IMR-90 (cell line): ENCODE measurements around the gene USP6NL. TPM values are rescaled to one million over a fixed set of nuclear protein-coding genes. Genes with fewer than 3 reads are reported as not detected.

Source experiments
- ATAC-seq: fragments of 200-7000 bp; cut with Tn5 transposase; 2 replicates; pipeline ENCODE4 v1.9.1; 2020; ENCODE audit warnings: low read depth, mild to moderate bottlenecking, moderate library complexity
- BruUV-seq: library from RNA; stranded (reverse); fragments of 400-500 nt; replicated peaks from 2 replicates; lab custom pipeline; 2021; lab: Mats Ljungman, UMichigan
- CTCF ChIA-PET: fragments of 300-600 bp; formaldehyde crosslinking; extraction: SDS; loops from one replicate; lab custom pipeline; 2021; ENCODE audit warnings: antibody characterized with exemption; lab: Yijun Ruan, JAX
- POLR2A ChIA-PET: fragments of 300-600 bp; sonication (Branson Sonifier 250); formaldehyde crosslinking; loops from one replicate; lab custom pipeline; 2022; ENCODE audit warnings: antibody characterized with exemption; ENCODE audit not compliant: unreplicated experiment; lab: Charles Lee
- DNase-seq: peaks from one replicate; pipeline ENCODE4 v3.0.0; 2013
- H2AFZ ChIP-seq: replicated peaks from 2 replicates; pipeline ENCODE3; 2013; ENCODE audit warnings: low read length, mild to moderate bottlenecking; ENCODE audit not compliant: poor library complexity
- H2AK5ac ChIP-seq: 2 replicates; pipeline ENCODE4 v1.6.1; 2013; ENCODE audit warnings: low read depth, low read length, inconsistent platforms
- H2AK9ac ChIP-seq: replicated peaks from 2 replicates; pipeline ENCODE3; 2013; ENCODE audit warnings: mild to moderate bottlenecking, low read depth, low read length, moderate library complexity; ENCODE audit not compliant: poor library complexity
- H2BK120ac ChIP-seq: 2 replicates; pipeline ENCODE4 v1.6.1; 2013; ENCODE audit warnings: low read depth, low read length, inconsistent platforms
- H2BK15ac ChIP-seq: 3 replicates; pipeline ENCODE4 v1.6.1; 2013; ENCODE audit warnings: low read depth, low read length, inconsistent platforms
- H2BK20ac ChIP-seq: 2 replicates; pipeline ENCODE4 v1.6.1; 2013; ENCODE audit warnings: low read depth, mild to moderate bottlenecking, inconsistent platforms, low read length, moderate library complexity
- H2BK5ac ChIP-seq: 2 replicates; pipeline ENCODE4 v1.6.1; 2013; ENCODE audit warnings: mild to moderate bottlenecking, low read depth, low read length, inconsistent platforms; ENCODE audit not compliant: poor library complexity, severe bottlenecking
- H3K14ac ChIP-seq: replicated peaks from 2 replicates; pipeline ENCODE4 v1.6.1; 2013; ENCODE audit warnings: low read depth, low read length, inconsistent platforms
- H3K18ac ChIP-seq: 2 replicates; pipeline ENCODE4 v1.6.1; 2013; ENCODE audit warnings: low read depth, low read length, control low read depth
- H3K23ac ChIP-seq: 2 replicates; pipeline ENCODE4 v1.6.1; 2013; ENCODE audit warnings: low read depth, low read length, inconsistent platforms
- H3K27ac ChIP-seq: 2 replicates; pipeline ENCODE4 v1.5.1; 2013; ENCODE audit warnings: mild to moderate bottlenecking, control low read depth, low read length; ENCODE audit not compliant: insufficient read depth
- H3K27me3 ChIP-seq: 2 replicates; pipeline ENCODE4 v1.6.1; 2013; ENCODE audit warnings: low read length; ENCODE audit not compliant: control insufficient read depth, insufficient read depth
- H3K36me3 ChIP-seq: 2 replicates; pipeline ENCODE4 v1.6.1; 2013; ENCODE audit warnings: low read length, mixed read lengths; ENCODE audit not compliant: control insufficient read depth, insufficient read depth
- H3K4ac ChIP-seq: 2 replicates; pipeline ENCODE4 v1.6.1; 2013; ENCODE audit warnings: low read depth, low read length, inconsistent platforms
- H3K4me1 ChIP-seq: 2 replicates; pipeline ENCODE4 v1.6.1; 2013; ENCODE audit warnings: low read length, mixed read lengths; ENCODE audit not compliant: control insufficient read depth, insufficient read depth
- H3K4me2 ChIP-seq: 2 replicates; pipeline ENCODE4 v1.6.1; 2013; ENCODE audit warnings: low read depth, mild to moderate bottlenecking, control low read depth, low read length, moderate library complexity
- H3K4me3 ChIP-seq: 2 replicates; pipeline ENCODE4 v1.5.1; 2013; ENCODE audit warnings: low read depth, mild to moderate bottlenecking, control low read depth, low read length, moderate library complexity; ENCODE audit not compliant: insufficient read depth
- H3K56ac ChIP-seq: 2 replicates; pipeline ENCODE4 v1.6.1; 2013; ENCODE audit warnings: low read length, inconsistent platforms; ENCODE audit not compliant: insufficient read depth; ENCODE audit errors: extremely low read depth
- H3K79me1 ChIP-seq, 2 experiments: 2 replicates each; pipeline ENCODE4 v1.6.1; 2013; ENCODE audit warnings: low read length in 2 of 2, inconsistent platforms in 1 of 2, low read depth in 1 of 2
- H3K9ac ChIP-seq: 2 replicates; pipeline ENCODE4 v1.6.1; 2013; ENCODE audit warnings: low read depth, low read length, control low read depth
- H3K9me1 ChIP-seq: 2 replicates; pipeline ENCODE4 v1.6.1; 2013; ENCODE audit warnings: low read length, inconsistent platforms; ENCODE audit not compliant: insufficient read depth
- H3K9me3 ChIP-seq: 2 replicates; pipeline ENCODE4 v1.6.1; 2013; ENCODE audit warnings: low read length; ENCODE audit not compliant: control insufficient read depth, insufficient read depth
- H4K20me1 ChIP-seq: 2 replicates; pipeline ENCODE4 v1.6.1; 2013; ENCODE audit warnings: low read length, inconsistent platforms; ENCODE audit not compliant: insufficient read depth
- H4K5ac ChIP-seq: 2 replicates; pipeline ENCODE4 v1.6.1; 2013; ENCODE audit warnings: mild to moderate bottlenecking, low read depth, low read length, control low read depth
- H4K8ac ChIP-seq, 2 experiments: 2 replicates each; pipeline ENCODE4 v1.6.1; 2013; ENCODE audit warnings: low read depth in 2 of 2, low read length in 2 of 2, control low read depth in 1 of 2, inconsistent platforms in 1 of 2
- H4K91ac ChIP-seq: 2 replicates; pipeline ENCODE4 v1.6.1; 2013; ENCODE audit warnings: low read depth, low read length, inconsistent platforms; ENCODE audit not compliant: insufficient read depth
- CEBPB ChIP-seq: IDR thresholded peaks from 2 replicates; pipeline ENCODE4 v1.6.1; 2012; ENCODE audit warnings: low read depth, low read length, improper control_type of control experiment
- MAFK ChIP-seq: IDR thresholded peaks from 2 replicates; pipeline ENCODE4 v1.6.1; 2012; ENCODE audit warnings: low read depth, low read length, improper control_type of control experiment
- MXI1 ChIP-seq: IDR thresholded peaks from 2 replicates; pipeline ENCODE4 v1.6.1; 2012; ENCODE audit warnings: low read depth, mild to moderate bottlenecking, low read length, moderate library complexity, borderline replicate concordance
- RAD21 ChIP-seq: IDR thresholded peaks from 2 replicates; pipeline ENCODE4 v1.6.1; 2012; ENCODE audit warnings: low read length, improper control_type of control experiment
- RCOR1 ChIP-seq: IDR thresholded peaks from 2 replicates; pipeline ENCODE4 v1.6.1; 2012; ENCODE audit warnings: mild to moderate bottlenecking, low read length, improper control_type of control experiment; ENCODE audit not compliant: insufficient replicate concordance
- RFX5 ChIP-seq: IDR thresholded peaks from 2 replicates; pipeline ENCODE4 v1.8.0; 2012; ENCODE audit warnings: low read depth, mild to moderate bottlenecking, low read length, moderate library complexity
- SMC3 ChIP-seq: fragments of 150-350 bp; IDR thresholded peaks from 2 replicates; pipeline ENCODE4 v1.6.1; 2016; ENCODE audit warnings: low read depth, mild to moderate bottlenecking, antibody characterized with exemption, low read length, moderate library complexity
- WGBS, 2 experiments: methylation state at CpG; one replicate each; pipeline versions ENCODE4 v1.1.5 to v1.1.7; 2013; ENCODE audit warnings: missing lambda C conversion rate in 2 of 2; ENCODE audit not compliant: insufficient read length in 1 of 2; ENCODE audit errors: extremely low coverage in 2 of 2; 5-methylcytosine and 5-hydroxymethylcytosine counted together
- dilution Hi-C: fragments of 300-500 bp; cut with HindIII; formaldehyde crosslinking; loops from one replicate; pipeline ENCODE4 v1.14.3; 2018; ENCODE audit warnings: low sequenced_read_pairs; ENCODE audit not compliant: unreplicated experiment
- in situ Hi-C: fragments of 300-500 bp; cut with MboI; formaldehyde crosslinking; loops from 3 replicates; pipeline ENCODE4 v1.14.3; 2019; ENCODE audit warnings: low sequenced_read_pairs, inconsistent platforms, mixed read lengths
- intact Hi-C: fragments of 100-400 bp; cut with micrococcal nuclease; formaldehyde crosslinking; loops from 2 replicates; pipeline ENCODE4 v1.10.0; 2022
- polyA plus RNA-seq, 3 experiments: library from polyadenylated mRNA; depleted of rRNA; stranded (reverse); fragments of >200 nt; gene quantifications; 2 replicates each; pipeline ENCODE4 v1.2.3, GENCODE V29; 2012; ENCODE audit warnings: low replicate concordance in 1 of 3
- total RNA-seq: library from RNA; depleted of rRNA; stranded (reverse); fragments of >200 nt; gene quantifications from 2 replicates; pipeline ENCODE4 v1.2.3, GENCODE V29; 2012

USP6NL gene
- total and polyA plus RNA-seq, 2 of the 4 experiments (the other 2 are of a cell fraction), result 7.8 to 9.1 TPM

DNA sequence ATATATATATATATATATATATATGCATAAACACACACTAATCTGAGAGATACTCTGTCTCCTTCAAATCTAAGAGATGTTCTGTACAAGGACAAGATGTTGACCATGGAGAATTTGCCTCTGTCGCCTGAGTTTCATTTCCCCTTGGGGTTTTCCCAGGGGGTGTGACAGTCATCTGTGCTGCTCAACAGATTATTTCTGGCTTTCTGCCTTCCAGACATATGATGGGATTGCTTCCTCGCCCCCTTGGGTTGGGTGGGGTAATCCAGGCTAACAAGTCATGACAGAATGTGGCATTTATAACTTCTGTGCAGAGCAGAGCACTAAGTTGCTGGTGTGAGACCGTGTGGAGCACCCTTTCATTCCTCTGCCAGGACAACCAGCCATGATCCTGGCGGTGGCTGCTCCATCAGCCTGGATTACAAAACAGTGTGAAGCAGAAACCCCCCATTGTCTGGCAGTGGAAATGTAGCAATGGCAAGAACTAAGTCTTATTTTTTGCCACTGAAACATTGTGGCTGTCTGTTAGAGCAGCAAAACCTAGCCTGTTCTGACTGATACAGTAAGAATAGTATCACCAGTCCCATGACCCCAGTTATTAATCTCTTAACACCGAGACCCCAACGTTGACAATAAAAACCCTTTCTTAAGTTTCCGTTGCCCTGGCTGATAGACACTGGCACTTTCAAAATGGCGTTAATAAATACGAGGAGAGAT is 13.7 kb upstream of the USP6NL start:
- Histone ChIP-seq H3K79me1 (no peaks in the 10 kb centered on the region), H3K14ac (no peak overlapping the region), H3K18ac (no peak overlapping the region), H4K91ac (no peak overlapping the region), H3K9me3 (no peaks in the 10 kb centered on the region), H3K27ac (no peak overlapping the region), H3K4me1 (no peaks in the 10 kb centered on the region), H3K4me3 (no peak overlapping the region), H4K20me1 (no peaks in the 10 kb centered on the region), H4K5ac (no peak overlapping the region), H2BK120ac (no peak overlapping the region), H3K4me2 (no peak overlapping the region), H2AFZ (no peak overlapping the region), H3K4ac (no peak overlapping the region), H3K9ac (no peak overlapping the region), H2BK5ac (no peak overlapping the region), H3K27me3 (peaks cover 3% of the 10 kb centered on the region), H2AK9ac (no peak overlapping the region), H3K23ac (no peak overlapping the region), H2BK20ac (no peak overlapping the region), H2BK15ac (no peak overlapping the region), H3K56ac (no peak overlapping the region), H4K8ac (no peak overlapping the region), H3K9me1 (no peaks in the 10 kb centered on the region), H3K36me3 (no peaks in the 10 kb centered on the region), H2AK5ac (no peak overlapping the region)
- dilution Hi-C loops, result no loop called here
- POLR2A ChIA-PET, result no interaction called here
- CTCF ChIA-PET, result no interaction called here
- BruUV-seq, result no TSS peak
- DNase-seq, result no peak
- TF ChIP-seq SMC3 (no peak), RCOR1 (no peak), RAD21 (no peak), CEBPB (no peak), MXI1 (no peak), MAFK (no peak), RFX5 (no peak)
- intact Hi-C loops, result no loop called here
- WGBS, 2 experiments, result 80% methylated on average over 4 of the region's 9 CpGs; no CpG with 5 or more reads in 1 of the 2 experiments
- no peak for ATAC-seq
- in situ Hi-C loops, result no loop called here
